Smooth muscle cell (in vitro differentiated cells): ENCODE measurements around the gene RLN3. TPM values are rescaled to one million over a fixed set of nuclear protein-coding genes. Genes with fewer than 3 reads are reported as not detected.

Experiments
- DNase-seq: peaks from one replicate; lab custom pipeline; 2025; ENCODE audit not compliant: unreplicated experiment; lab: John Stamatoyannopoulos, UW
- H2AFZ ChIP-seq: fragments of 200-600 bp; sonication (generic); 2 replicates; pipeline ENCODE4 v1.6.0; 2016; ENCODE audit warnings: antibody characterized with exemption, low read depth, mild to moderate bottlenecking
- H3F3A ChIP-seq: fragments of 200-600 bp; sonication (generic); 2 replicates; pipeline ENCODE4 v1.6.0; 2017; ENCODE audit warnings: antibody characterized with exemption, low read depth
- H3K27ac ChIP-seq: fragments of 200-600 bp; sonication (generic); 2 replicates; pipeline ENCODE4 v1.5.1; 2016; ENCODE audit warnings: low read depth, mild to moderate bottlenecking
- H3K27me3 ChIP-seq: fragments of 200-600 bp; sonication (generic); 2 replicates; pipeline ENCODE4 v1.6.1; 2016; ENCODE audit warnings: low read depth, mild to moderate bottlenecking
- H3K36me3 ChIP-seq: fragments of 200-600 bp; sonication (generic); 2 replicates; pipeline ENCODE4 v1.5.1; 2016; ENCODE audit warnings: low read depth
- H3K4me1 ChIP-seq: fragments of 200-600 bp; sonication (generic); 2 replicates; pipeline ENCODE4 v1.5.1; 2016; ENCODE audit warnings: low read depth
- H3K4me2 ChIP-seq: fragments of 200-600 bp; sonication (generic); 2 replicates; pipeline ENCODE4 v1.6.0; 2016; ENCODE audit warnings: mild to moderate bottlenecking
- H3K4me3 ChIP-seq: fragments of 200-600 bp; sonication (generic); 2 replicates; pipeline ENCODE4 v1.5.1; 2016; ENCODE audit warnings: mild to moderate bottlenecking
- H3K79me2 ChIP-seq: fragments of 200-600 bp; sonication (generic); 2 replicates; pipeline ENCODE4 v1.6.0; 2016; ENCODE audit warnings: low read depth, mild to moderate bottlenecking
- H3K9ac ChIP-seq: fragments of 200-600 bp; sonication (generic); 2 replicates; pipeline ENCODE4 v1.6.0; 2016; ENCODE audit warnings: low read depth
- H3K9me3 ChIP-seq: fragments of 200-600 bp; sonication (generic); replicated peaks from 2 replicates; pipeline ENCODE4 v1.5.1; 2016; ENCODE audit warnings: low read depth
- H4K20me1 ChIP-seq: fragments of 200-600 bp; sonication (generic); 2 replicates; pipeline ENCODE4 v1.6.0; 2016; ENCODE audit warnings: low read depth
- WGBS: methylation state at CpG from one replicate; pipeline ENCODE4 v1.1.7; 2016; ENCODE audit warnings: low lambda C conversion rate; 5-methylcytosine and 5-hydroxymethylcytosine counted together
- polyA plus RNA-seq: library from polyadenylated mRNA; unstranded; fragments of >200 nt; fragmentation: Nextera tagmentation; extraction: Ambion mirVana; gene quantifications from 2 replicates; pipeline ENCODE4 v1.2.1, GENCODE V29; 2016
- total RNA-seq: library from RNA; depleted of rRNA; stranded (reverse); fragments of >200 nt; gene quantifications from 2 replicates; pipeline ENCODE4 v1.2.3, GENCODE V29; 2014
- TF ChIP-seq, protein P1 (sequence below): fragments of 200-600 bp; sonication (generic); IDR thresholded peaks from 2 replicates; pipeline ENCODE4 v1.5.1; 2017; ENCODE audit warnings: borderline replicate concordance, mild to moderate bottlenecking, antibody characterized with exemption; ENCODE audit not compliant: insufficient read depth, poor library complexity, severe bottlenecking

The RLN3 gene
- total and polyA plus RNA-seq, 2 experiments from 2014 or later = not detected

DNA sequence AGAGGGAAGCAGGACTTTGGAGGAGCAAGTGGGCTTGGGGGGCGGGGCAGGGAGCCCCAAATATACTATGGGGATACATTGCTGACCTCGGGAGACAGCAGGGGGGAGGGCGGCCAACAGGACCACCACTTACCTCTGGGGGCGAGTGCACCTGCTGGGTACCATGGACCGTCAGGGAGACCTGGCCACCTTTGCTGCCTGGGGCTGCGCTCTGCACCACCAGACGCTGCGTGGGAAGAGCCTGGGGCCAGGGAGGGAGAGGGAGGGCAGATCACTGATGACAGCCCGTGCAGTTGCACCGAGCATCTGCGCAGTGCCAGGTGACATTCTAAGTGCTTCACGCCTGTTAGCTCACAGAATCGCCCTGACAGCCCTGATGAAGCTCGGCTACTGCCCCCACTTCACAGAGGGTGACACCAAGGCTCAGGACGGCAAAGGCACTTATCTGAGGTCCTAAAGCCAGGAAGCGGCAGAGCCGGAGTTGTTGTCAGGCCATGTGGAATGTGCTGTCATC lies 45.9 kb upstream of the RLN3 start:
- Histone ChIP-seq H3K4me3 (no peak overlapping the region), H3K4me2 (no peak overlapping the region), H3K9me3 (no peaks in the 10 kb centered on the region), H3K79me2 (no peaks in the 10 kb centered on the region), H4K20me1 (no peaks in the 10 kb centered on the region), H3K27me3 (no peaks in the 10 kb centered on the region), H3K9ac (no peak overlapping the region), H3K4me1 (peaks cover 20% of the 10 kb centered on the region), H2AFZ (no peak overlapping the region), H3K27ac (no peak overlapping the region), H3F3A (no peaks in the 10 kb centered on the region), H3K36me3 (no peaks in the 10 kb centered on the region)
- 91% methylated on average over 17 of the region's 17 CpGs for whole genome bisulfite sequencing
- no peak for DNase-seq
- TF ChIP-seq, protein P1, sequence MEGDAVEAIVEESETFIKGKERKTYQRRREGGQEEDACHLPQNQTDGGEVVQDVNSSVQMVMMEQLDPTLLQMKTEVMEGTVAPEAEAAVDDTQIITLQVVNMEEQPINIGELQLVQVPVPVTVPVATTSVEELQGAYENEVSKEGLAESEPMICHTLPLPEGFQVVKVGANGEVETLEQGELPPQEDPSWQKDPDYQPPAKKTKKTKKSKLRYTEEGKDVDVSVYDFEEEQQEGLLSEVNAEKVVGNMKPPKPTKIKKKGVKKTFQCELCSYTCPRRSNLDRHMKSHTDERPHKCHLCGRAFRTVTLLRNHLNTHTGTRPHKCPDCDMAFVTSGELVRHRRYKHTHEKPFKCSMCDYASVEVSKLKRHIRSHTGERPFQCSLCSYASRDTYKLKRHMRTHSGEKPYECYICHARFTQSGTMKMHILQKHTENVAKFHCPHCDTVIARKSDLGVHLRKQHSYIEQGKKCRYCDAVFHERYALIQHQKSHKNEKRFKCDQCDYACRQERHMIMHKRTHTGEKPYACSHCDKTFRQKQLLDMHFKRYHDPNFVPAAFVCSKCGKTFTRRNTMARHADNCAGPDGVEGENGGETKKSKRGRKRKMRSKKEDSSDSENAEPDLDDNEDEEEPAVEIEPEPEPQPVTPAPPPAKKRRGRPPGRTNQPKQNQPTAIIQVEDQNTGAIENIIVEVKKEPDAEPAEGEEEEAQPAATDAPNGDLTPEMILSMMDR = no peak

DNA sequence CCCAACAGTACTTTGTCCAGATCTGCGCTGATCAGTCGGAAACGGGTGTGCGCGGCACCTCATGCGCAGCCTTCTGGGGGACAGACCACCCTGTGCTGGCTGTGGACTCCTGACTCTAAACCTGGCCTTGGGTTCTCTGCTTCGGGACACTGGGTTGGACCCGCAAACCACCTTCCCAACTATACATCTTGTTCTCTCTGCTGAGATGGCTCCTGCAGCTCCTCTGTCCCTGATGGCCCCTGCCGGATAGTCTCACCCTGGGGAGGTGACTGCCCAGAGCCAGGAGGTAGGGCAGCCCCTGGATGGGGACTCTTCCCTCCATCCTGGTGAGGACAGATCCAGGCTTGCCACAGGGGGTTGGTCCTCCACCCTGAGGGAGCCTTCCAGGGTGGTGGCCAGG lies 45.2 kb upstream of the RLN3 start:
- Histone ChIP-seq H3K4me3 (no peak overlapping the region), H3K9me3 (no peaks in the 10 kb centered on the region), H3K36me3 (no peaks in the 10 kb centered on the region), H2AFZ (no peak overlapping the region), H3K79me2 (no peaks in the 10 kb centered on the region), H3F3A (no peaks in the 10 kb centered on the region), H3K27ac (no peak overlapping the region), H4K20me1 (no peaks in the 10 kb centered on the region), H3K9ac (no peak overlapping the region), H3K4me2 (no peak overlapping the region), H3K27me3 (no peaks in the 10 kb centered on the region), H3K4me1 (peaks cover 24% of the 10 kb centered on the region)
- DNase-seq = no peak
- TF ChIP-seq, protein P1 = no peak
- WGBS = 98% methylated on average over 9 of the region's 9 CpGs

DNA sequence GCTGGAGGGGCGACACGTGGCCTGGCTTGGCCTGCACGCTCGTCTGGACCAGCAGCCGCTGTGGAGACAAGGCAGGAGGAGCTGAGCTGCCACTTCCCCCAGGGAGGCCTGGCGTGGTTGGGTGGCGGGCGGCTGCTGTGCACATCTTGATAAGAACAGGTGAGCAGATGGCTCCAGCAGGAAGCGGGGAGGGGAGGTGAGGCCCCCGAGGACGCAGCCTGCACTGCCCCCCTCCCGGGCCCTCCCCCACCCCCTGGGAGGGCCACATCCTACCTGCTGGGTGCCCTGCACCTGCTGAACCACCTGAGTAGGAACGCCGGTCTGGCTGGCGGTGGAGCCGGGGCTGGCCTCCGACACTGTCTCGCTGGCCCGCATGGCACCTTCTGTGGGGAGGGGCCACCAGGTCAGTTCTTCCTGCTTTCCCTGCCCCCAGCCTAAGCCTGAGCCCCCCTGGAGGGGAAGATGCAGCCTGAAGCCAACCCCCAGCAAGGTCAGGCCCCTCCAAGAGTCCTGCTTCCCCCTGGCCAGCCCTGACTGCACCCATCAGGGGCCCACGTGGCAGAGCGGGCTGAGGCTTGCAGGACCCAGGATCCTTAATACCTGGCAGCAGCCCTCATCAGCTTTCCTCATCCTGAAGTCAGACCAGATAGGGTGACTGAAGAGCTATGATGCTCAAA lies 44.6 kb upstream of the RLN3 start:
- TF ChIP-seq, protein P1 = no peak

DNA sequence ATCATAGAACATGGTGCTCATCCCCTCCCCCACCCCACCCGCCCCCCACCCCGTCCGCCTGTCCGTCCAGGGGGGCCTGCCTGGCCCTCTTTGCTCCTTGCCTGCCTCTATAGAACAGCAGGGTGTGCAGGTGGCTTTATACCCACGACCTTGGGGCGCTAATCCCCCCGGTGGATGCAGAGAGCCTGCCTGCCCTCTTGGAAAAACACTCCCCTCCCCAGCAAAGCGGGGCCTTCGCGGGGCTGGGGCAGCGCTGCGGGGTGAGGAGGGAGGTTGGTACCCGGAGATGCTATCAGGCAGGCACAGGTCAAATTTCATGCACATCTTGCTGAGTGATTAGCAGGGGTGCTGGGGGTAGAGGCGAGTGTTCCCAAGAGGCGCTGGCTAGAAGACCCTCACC lies 43.8 kb upstream of the RLN3 start:
- no peaks in the 10 kb centered on the region for H3K27me3 ChIP-seq
- H3F3A ChIP-seq = no peaks in the 10 kb centered on the region
- no peak overlapping the region for H3K4me2 ChIP-seq
- no peak for DNase-seq
- TF ChIP-seq, protein P1 = no peak
- no peak overlapping the region for H3K27ac ChIP-seq
- no peak overlapping the region for H2AFZ ChIP-seq
- no peaks in the 10 kb centered on the region for H4K20me1 ChIP-seq
- no peaks in the 10 kb centered on the region for H3K9me3 ChIP-seq
- H3K4me1 ChIP-seq = peaks cover 22% of the 10 kb centered on the region
- WGBS = 94% methylated on average over 10 of the region's 15 CpGs
- H3K4me3 ChIP-seq = no peak overlapping the region
- no peak overlapping the region for H3K9ac ChIP-seq
- H3K36me3 ChIP-seq = no peaks in the 10 kb centered on the region
- no peaks in the 10 kb centered on the region for H3K79me2 ChIP-seq

More for the DNA sequence above, 44.6 kb upstream of the RLN3 start:
- Histone ChIP-seq H3K4me3 (no peak overlapping the region), H2AFZ (no peak overlapping the region), H3K27ac (no peak overlapping the region), H3K9ac (no peak overlapping the region), H3K9me3 (no peaks in the 10 kb centered on the region), H3K27me3 (no peaks in the 10 kb centered on the region), H3K4me1 (peaks cover 24% of the 10 kb centered on the region), H3F3A (no peaks in the 10 kb centered on the region), H3K4me2 (no peak overlapping the region), H4K20me1 (no peaks in the 10 kb centered on the region), H3K36me3 (no peaks in the 10 kb centered on the region), H3K79me2 (no peaks in the 10 kb centered on the region)
- DNase-seq = no peak
- 93% methylated on average over 16 of the region's 21 CpGs for WGBS
